Large intestine (tissue), 3 donors: ENCODE results near the gene TGFBR3. TPM values are rescaled to one million over a fixed set of nuclear protein-coding genes. Genes with fewer than 3 reads are reported as not detected.
"Not testable (repeated sequence)": the region's sequence is repeated elsewhere in the genome, so short reads cannot be mapped to it uniquely, and the experiment has no call there.

Experiments used
- DNase-seq, 2 donors: peaks; one replicate each; pipeline versions ENCODE4 v3.0.0 to v3.0.0-alpha.2; 2013
- H3K27ac ChIP-seq: one replicate; pipeline ENCODE4 v1.5.1; 2013; ENCODE audit warnings: low read length
- H3K27me3 ChIP-seq: 2 replicates; pipeline ENCODE4 v1.6.1; 2013; ENCODE audit warnings: low read length; ENCODE audit not compliant: control insufficient read depth, insufficient read depth
- H3K36me3 ChIP-seq: 2 replicates; pipeline ENCODE4 v1.6.1; 2013; ENCODE audit warnings: low read length; ENCODE audit not compliant: control insufficient read depth, insufficient read depth
- H3K4me1 ChIP-seq: one replicate; pipeline ENCODE4 v1.6.1; 2013; ENCODE audit warnings: low read length; ENCODE audit not compliant: control insufficient read depth, insufficient read depth
- H3K4me3 ChIP-seq: one replicate; pipeline ENCODE4 v1.5.1; 2013; ENCODE audit warnings: low read length
- H3K9me3 ChIP-seq: one replicate; pipeline ENCODE4 v1.6.1; 2013; ENCODE audit warnings: mild to moderate bottlenecking, low read depth, low read length, moderate library complexity; ENCODE audit not compliant: control insufficient read depth
- WGBS: methylation state at CpG from one replicate; pipeline ENCODE4 v1.1.5; 2013; ENCODE audit warnings: low lambda C conversion rate; ENCODE audit not compliant: insufficient coverage; 5-methylcytosine and 5-hydroxymethylcytosine counted together
- polyA plus RNA-seq: library from polyadenylated mRNA; unstranded; fragments of 120-200 nt; gene quantifications from one replicate; pipeline ENCODE4 v1.2.1, GENCODE V29; 2013

Gene TGFBR3
- polyA plus RNA-seq, 1 donor = 13.7 TPM

DNA sequence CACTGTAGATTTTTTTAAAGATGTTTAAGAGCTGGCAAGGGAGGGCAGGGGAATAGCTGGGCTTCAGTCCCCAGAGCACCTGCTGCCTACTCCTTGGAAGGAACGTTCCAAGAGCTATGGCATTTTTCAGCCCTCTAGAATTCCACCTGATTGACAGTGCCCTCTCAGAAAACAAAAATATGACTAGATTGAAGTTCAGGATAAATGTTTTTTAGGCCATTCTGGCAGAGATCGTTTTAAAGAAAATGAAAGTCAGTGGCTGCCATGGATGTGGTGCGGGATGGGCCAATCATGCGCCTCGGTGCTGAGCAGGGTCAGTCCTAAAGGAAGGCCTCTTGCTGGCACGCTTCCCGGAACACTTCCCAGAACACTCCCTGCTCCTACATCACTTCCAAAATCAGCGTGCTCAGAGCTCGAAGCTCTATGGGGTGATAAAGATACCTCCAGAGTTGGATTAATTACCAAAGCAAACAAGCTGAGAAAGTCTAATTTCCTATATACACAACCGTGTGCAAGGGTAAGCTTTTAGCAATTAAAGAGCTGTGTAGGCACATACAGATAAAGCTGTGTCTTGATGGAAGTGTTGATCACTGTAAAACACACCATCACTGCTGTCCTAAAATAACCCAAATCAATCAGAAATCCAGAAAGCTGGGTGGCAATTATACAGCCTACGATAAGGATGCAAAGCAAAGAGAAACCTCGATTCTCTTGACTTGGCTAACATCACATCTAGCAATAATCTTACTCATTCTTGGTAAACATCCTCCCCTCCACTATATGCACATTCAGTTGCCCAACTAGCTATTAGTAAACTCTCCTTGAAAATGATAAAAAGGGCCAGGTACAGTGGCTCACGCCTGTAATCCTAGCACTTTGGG lies 34.6 kb downstream of the TGFBR3 start:
- Histone ChIP-seq H3K27me3 (no peaks in the 10 kb centered on the region), H3K27ac (peak overlapping the region; percentile 39), H3K36me3 (no peaks in the 10 kb centered on the region), H3K9me3 (no peaks in the 10 kb centered on the region), H3K4me3 (no peak overlapping the region), H3K4me1 (no peaks in the 10 kb centered on the region)
- WGBS = no CpG with 5 or more reads among the region's 13 CpGs
- peak; percentile 68 to 71 for DNase-seq

GRCh38 chr1:91850708-91851107 lies 35.2 kb downstream of the TGFBR3 start:
- WGBS = no CpG with 5 or more reads among the region's 1 CpG
- H3K4me1 ChIP-seq = no peaks in the 10 kb centered on the region
- H3K27me3 ChIP-seq = no peaks in the 10 kb centered on the region
- H3K4me3 ChIP-seq = no peak overlapping the region
- H3K9me3 ChIP-seq = no peaks in the 10 kb centered on the region
- DNase-seq = no peak
- H3K36me3 ChIP-seq = no peaks in the 10 kb centered on the region
- H3K27ac ChIP-seq = peak overlapping the region; percentile 39

GRCh38 chr1:91847851-91848250 lies 38.1 kb downstream of the TGFBR3 start:
- WGBS = no CpG with 5 or more reads among the region's 2 CpGs
- Histone ChIP-seq H3K27ac (no peak overlapping the region), H3K9me3 (no peaks in the 10 kb centered on the region), H3K4me3 (no peak overlapping the region), H3K4me1 (no peaks in the 10 kb centered on the region), H3K27me3 (no peaks in the 10 kb centered on the region), H3K36me3 (no peaks in the 10 kb centered on the region)
- peak in 1 of 2 donors; percentile 34 for DNase-seq

DNA sequence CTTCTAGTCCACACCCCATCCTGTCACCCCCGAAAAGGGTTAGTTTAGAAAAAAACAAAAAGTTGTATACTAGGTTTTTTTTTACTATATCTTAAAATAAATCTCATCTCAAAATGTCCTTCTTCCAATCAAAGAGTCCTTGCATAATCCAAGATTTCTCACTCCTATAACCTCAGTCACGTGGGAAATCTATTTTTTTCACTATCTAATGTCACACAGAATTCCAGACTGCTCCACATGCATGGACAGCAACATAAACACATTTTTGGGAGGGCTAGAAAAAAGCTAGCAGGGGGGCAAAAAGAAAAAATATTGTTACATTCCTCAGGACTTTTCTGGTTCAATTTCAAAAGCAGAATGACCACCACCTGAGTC lies 39.3 kb downstream of the TGFBR3 start:
- whole genome bisulfite sequencing = no CpG with 5 or more reads among the region's 2 CpGs
- no peaks in the 10 kb centered on the region for H3K9me3 ChIP-seq
- no peak for DNase-seq
- no peaks in the 10 kb centered on the region for H3K36me3 ChIP-seq
- H3K27ac ChIP-seq = no peak overlapping the region
- H3K4me3 ChIP-seq = no peak overlapping the region
- H3K27me3 ChIP-seq = no peaks in the 10 kb centered on the region
- H3K4me1 ChIP-seq = no peaks in the 10 kb centered on the region

DNA sequence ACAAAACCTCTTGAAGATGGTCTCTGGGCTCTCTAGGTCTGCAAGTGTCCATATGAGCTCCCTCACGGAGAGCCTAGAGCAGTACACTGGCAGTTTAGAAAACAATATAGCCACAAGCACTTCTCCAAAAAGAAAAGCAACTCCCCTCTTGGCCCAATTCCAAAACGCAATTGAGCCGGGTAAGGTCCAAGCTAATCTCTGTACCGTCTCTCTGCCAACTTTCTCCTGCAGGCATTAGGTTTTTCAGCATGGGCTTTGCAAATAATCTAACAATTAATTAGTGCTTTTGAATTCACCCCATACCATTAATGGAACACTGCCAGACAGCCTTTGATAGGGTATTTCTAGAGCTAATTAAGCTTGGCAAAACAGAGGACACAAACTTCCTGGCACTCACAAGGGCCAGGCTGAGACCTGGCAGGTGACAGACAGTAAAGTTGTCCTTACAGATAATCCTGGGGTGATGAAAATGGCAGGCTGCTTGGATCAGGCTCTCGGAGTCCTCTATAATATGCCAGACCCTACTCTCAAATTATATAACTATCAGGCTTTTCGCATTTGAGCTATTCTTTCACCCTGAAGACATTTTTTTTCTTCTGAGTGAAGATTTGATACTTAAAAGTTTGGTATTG lies 39.8 kb downstream of the TGFBR3 start:
- Histone ChIP-seq H3K4me1 (no peaks in the 10 kb centered on the region), H3K4me3 (no peak overlapping the region)
- 83% methylated on average over 1 of the region's 6 CpGs for WGBS

DNA sequence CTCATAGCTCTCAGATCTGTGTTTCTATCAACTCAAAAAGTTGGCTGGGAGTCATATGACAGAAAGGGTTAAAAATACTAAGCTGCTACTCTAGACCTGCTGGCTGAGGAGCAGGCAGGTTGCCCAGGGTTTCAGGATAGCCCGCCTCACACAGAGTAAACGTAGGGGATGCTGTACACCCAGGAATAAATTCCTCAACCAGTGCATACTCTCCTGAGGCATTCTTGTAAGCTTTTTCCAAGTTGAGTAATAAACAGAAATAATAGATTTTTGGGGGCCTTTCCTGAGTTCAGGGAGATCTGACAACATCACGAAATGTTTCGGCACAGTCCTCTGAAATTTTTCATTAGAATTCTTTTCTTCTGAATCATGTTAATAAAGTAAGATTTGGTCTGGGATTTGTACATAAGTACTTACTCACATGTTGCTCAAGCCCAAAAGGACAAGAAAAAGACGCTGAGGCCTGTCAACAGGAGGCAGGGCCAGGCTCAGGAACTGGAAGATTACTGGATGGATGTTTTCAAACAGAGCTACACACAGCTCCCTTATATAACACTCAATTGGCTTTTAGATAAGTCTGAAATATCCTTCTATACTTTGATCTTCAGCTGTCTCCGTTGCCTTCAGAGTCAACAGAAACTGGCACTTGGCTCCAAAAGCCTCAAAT lies 41.0 kb downstream of the TGFBR3 start:
- no peak overlapping the region for H3K27ac ChIP-seq
- H3K9me3 ChIP-seq = no peaks in the 10 kb centered on the region
- H3K4me3 ChIP-seq = no peak overlapping the region
- WGBS = no CpG with 5 or more reads among the region's 6 CpGs
- no peak for DNase-seq
- H3K4me1 ChIP-seq = no peaks in the 10 kb centered on the region
- H3K27me3 ChIP-seq = no peaks in the 10 kb centered on the region
- no peaks in the 10 kb centered on the region for H3K36me3 ChIP-seq

More for the DNA sequence above, 39.8 kb downstream of the TGFBR3 start:
- Histone ChIP-seq H3K9me3 (no peaks in the 10 kb centered on the region), H3K27ac (no peak overlapping the region), H3K36me3 (no peaks in the 10 kb centered on the region), H3K27me3 (no peaks in the 10 kb centered on the region)
- DNase-seq = peak; percentile 29 to 59

GRCh38 chr1:91843843-91844242 lies 42.1 kb downstream of the TGFBR3 start:
- no peaks in the 10 kb centered on the region for H3K9me3 ChIP-seq
- H3K4me1 ChIP-seq = no peaks in the 10 kb centered on the region
- H3K27me3 ChIP-seq = no peaks in the 10 kb centered on the region
- no peak overlapping the region for H3K27ac ChIP-seq
- WGBS = 100% methylated on average over 2 of the region's 3 CpGs
- no peaks in the 10 kb centered on the region for H3K36me3 ChIP-seq
- H3K4me3 ChIP-seq = no peak overlapping the region
- DNase-seq = no peak

GRCh38 chr1:91842563-91842962 lies 43.4 kb downstream of the TGFBR3 start:
- Histone ChIP-seq H3K27me3 (no peaks in the 10 kb centered on the region), H3K4me1 (no peaks in the 10 kb centered on the region), H3K4me3 (no peak overlapping the region), H3K27ac (no peak overlapping the region), H3K9me3 (no peaks in the 10 kb centered on the region), H3K36me3 (no peaks in the 10 kb centered on the region)
- DNase-seq = no peak

DNA sequence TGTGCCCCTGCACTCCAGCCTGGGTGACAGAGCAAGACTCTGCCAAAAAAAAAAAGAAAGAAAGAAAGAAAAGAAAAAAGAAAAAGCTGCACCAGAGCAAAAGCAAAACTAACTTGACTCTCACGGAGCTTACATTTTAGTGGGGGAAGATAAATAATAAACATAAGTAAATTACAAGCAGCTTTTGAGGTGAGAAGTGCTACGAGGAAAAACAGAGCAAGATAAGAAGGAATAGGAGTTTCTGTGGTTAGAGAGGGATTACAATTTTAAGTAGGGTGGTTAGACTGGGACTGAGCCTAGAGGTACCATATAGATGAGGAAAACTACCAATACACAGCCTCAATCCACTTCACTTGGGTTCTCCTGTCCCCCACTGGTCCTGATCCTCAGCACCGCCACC lies 43.9 kb downstream of the TGFBR3 start:
- Histone ChIP-seq H3K9me3 (no peaks in the 10 kb centered on the region), H3K36me3 (no peaks in the 10 kb centered on the region), H3K27me3 (no peaks in the 10 kb centered on the region), H3K4me1 (no peaks in the 10 kb centered on the region), H3K4me3 (no peak overlapping the region), H3K27ac (no peak overlapping the region)
- DNase-seq = no peak
- 93% methylated on average over 3 of the region's 3 CpGs for WGBS

- not testable (repeated sequence) for H3K27ac ChIP-seq, H3K4me3 ChIP-seq, H3K36me3 ChIP-seq, H3K4me1 ChIP-seq, H3K9me3 ChIP-seq, H3K27me3 ChIP-seq, DNase-seq
Measured at GRCh38 chr1:91840276-91840675, 45.7 kb downstream of the TGFBR3 start.
